ENCODE measurements around the gene MEGF6.

The MEGF6 gene

DNA sequence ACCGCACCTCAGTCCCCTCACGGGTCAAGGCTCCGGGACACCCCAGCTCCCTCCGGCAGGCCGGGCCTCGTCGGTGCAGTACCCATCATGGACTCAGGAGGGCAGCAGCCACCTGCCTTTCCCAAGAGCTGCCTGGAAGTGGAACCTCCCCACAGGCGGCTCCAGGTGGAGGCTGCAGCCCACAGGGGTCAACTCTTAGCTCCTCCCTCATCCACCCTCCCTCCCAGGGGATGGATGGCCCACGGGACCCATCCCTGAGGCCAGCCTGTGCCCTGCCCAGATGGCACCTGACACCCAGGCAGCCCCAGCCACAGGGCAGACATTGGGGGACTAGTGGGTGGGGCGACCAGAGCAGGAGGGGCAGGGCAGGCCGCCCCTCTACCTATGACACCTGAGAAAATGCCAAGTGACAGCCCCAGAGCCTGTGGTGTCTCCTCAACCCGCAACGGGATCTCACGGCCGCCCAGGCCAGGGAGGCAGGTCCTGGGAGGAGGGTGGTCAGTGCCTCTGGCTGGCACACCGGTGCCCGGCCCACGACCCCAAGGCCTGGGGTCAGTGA, 158.0 kb downstream of the MEGF6 start:
- H3K27me3 Mint-ChIP-seq (ENCODE audit: low read depth, poor library complexity), result peaks cover 15% of the 10 kb centered on the region
- no peak overlapping the region for H3K27ac Mint-ChIP-seq

DNA sequence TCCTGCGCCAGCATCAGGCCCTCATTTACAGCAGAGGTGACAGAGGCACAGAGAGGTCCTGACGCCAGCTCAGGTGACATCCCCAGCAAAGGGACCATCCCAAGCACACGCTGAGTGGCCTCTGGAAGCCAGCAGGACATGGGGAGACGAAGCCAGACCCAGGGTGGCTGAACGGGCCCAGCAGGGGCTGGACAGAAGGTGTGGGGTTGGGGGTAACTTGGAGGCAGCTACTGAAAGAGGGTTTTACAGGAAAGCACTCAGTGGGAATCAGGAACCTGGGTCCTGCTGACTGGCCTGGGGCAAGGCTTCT, 158.5 kb downstream of the MEGF6 start:
- Mint-ChIP-seq H3K27ac (no peak overlapping the region), H3K36me3 (ENCODE audit: low read depth) (no peaks in the 10 kb centered on the region), H3K27me3 (ENCODE audit: low read depth, poor library complexity) (peaks cover 15% of the 10 kb centered on the region), H3K4me3 (no peak overlapping the region), H3K4me1 (peaks cover 19% of the 10 kb centered on the region), H3K9me3 (peaks cover 18% of the 10 kb centered on the region)
- DNase-seq, result no peak
- TF ChIP-seq, protein P1, sequence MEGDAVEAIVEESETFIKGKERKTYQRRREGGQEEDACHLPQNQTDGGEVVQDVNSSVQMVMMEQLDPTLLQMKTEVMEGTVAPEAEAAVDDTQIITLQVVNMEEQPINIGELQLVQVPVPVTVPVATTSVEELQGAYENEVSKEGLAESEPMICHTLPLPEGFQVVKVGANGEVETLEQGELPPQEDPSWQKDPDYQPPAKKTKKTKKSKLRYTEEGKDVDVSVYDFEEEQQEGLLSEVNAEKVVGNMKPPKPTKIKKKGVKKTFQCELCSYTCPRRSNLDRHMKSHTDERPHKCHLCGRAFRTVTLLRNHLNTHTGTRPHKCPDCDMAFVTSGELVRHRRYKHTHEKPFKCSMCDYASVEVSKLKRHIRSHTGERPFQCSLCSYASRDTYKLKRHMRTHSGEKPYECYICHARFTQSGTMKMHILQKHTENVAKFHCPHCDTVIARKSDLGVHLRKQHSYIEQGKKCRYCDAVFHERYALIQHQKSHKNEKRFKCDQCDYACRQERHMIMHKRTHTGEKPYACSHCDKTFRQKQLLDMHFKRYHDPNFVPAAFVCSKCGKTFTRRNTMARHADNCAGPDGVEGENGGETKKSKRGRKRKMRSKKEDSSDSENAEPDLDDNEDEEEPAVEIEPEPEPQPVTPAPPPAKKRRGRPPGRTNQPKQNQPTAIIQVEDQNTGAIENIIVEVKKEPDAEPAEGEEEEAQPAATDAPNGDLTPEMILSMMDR (IDR thresholded peaks at IDR 0.05), result no peak

More for the DNA sequence above, 158.0 kb downstream of the MEGF6 start:
- H3K4me1 Mint-ChIP-seq, result peaks cover 23% of the 10 kb centered on the region
- TF ChIP-seq, protein P1 (IDR thresholded peaks at IDR 0.05), result peak; percentile 97
- peak; percentile 91 for DNase-seq
- no peaks in the 10 kb centered on the region for H3K36me3 Mint-ChIP-seq (ENCODE audit: low read depth)
- peak overlapping the region; percentile 34 for H3K4me3 Mint-ChIP-seq
- H3K9me3 Mint-ChIP-seq, result peaks cover 14% of the 10 kb centered on the region

DNA sequence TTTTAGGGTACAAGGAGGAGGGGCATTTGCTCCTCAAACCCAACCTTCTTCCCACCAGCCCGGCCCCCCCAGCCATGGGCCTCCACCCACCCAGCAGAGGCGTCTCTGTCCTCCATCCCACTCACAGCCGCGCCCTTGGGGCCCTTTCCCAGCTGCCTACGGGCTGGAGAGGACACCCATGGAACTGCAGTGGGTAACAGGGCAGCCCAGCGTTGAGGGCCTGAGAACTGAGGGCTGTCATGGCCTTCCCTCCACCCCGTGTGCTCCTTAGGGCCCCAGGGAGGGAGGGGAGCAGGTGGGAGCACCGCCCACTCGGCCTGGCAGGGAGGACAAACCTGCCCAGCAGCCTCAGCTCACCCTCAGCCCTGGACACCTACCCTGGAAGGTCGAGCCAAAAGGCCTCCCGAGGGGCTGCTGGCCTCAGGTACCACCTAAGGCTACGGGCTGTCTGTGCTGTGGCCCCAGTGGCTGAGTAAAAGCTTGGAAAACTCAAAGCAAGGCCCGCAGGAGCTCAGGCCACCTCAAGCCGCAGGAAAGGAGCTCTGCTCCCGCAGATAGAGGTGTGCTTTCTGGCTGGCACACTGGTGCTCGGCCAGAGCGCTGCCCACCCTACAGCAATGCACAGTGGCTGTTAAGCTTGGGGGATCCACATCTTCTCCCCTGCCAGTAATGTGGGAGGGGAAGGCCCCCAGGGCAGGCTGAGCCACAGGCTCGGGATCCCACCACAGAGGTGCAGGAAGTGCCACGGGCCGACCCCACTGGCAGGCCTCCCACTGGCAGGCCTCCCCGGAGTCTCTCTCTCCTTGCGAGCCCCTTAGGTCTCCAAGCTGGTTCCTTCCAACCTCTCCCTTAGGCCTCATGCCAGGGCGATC, 159.1 kb downstream of the MEGF6 start:
- H3K36me3 Mint-ChIP-seq (ENCODE audit: low read depth), result no peaks in the 10 kb centered on the region
- DNase-seq, result no peak
- H3K4me1 Mint-ChIP-seq, result peaks cover 13% of the 10 kb centered on the region
- H3K27ac Mint-ChIP-seq, result no peak overlapping the region
- peaks cover 22% of the 10 kb centered on the region for H3K9me3 Mint-ChIP-seq
- H3K27me3 Mint-ChIP-seq (ENCODE audit: low read depth, poor library complexity), result peaks cover 16% of the 10 kb centered on the region
- TF ChIP-seq, protein P1 (IDR thresholded peaks at IDR 0.05), result no peak
- H3K4me3 Mint-ChIP-seq, result no peak overlapping the region

DNA sequence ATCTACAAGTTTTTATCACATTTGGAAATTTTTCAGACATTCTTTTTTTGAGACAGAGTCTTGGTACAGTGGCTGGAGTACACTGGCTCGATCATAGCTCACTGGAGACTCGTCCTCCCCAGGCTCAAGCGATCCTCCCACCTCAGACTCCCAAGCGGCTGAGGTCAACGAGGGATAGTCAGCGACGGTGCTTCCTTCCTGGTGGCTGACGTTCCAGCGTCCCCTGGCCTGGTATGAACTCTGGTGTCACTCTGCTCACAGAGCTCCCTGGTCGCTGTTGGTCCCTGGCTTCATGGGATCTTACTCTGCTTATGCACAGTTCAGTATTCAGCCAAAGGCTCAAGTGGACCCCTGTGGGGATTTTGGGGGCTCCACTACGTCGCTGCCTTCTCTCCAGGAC, 160.3 kb downstream of the MEGF6 start:
- Mint-ChIP-seq H3K27ac (no peak overlapping the region), H3K27me3 (ENCODE audit: low read depth, poor library complexity) (peaks cover 22% of the 10 kb centered on the region), H3K4me3 (no peak overlapping the region), H3K9me3 (peaks cover 22% of the 10 kb centered on the region), H3K4me1 (peaks cover 9% of the 10 kb centered on the region), H3K36me3 (ENCODE audit: low read depth) (no peaks in the 10 kb centered on the region)
- no peak for DNase-seq
- TF ChIP-seq, protein P1 (IDR thresholded peaks at IDR 0.05), result no peak

DNA sequence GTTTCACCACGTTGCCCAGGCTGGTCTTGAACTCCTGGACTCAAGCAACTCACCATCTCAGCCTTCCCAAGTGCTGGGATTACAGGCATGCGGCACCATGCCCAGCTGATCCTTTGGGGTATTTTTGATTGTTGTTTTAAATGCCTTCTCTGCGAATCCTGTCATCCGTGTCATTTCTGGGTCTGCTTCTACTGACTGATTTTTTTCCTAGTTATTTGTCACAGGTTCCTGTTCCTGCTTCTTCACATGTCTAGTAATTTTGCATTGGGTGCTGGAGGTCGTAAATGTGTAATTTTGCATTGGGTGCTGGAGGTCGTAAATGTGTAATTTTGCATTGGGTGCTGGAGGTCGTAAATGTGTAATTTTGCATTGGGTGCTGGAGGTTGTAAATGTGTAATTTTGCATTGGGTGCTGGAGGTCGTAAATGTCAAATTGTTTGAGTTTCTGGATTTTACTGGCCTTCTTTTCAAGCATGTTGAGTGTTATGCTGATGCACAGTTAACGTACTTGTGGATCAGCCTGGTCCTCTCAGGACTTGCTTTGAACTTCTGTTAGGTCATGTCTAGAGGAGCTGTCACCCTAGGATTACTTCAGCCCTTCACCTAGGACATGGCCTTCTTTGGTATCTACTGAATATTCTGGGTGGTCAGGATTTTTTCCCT, 161.0 kb downstream of the MEGF6 start:
- no peak for DNase-seq
- TF ChIP-seq, protein P1 (IDR thresholded peaks at IDR 0.05), result no peak
- Mint-ChIP-seq H3K4me1 (peaks cover 7% of the 10 kb centered on the region), H3K27ac (no peak overlapping the region), H3K27me3 (ENCODE audit: low read depth, poor library complexity) (peaks cover 22% of the 10 kb centered on the region), H3K4me3 (no peak overlapping the region), H3K36me3 (ENCODE audit: low read depth) (no peaks in the 10 kb centered on the region), H3K9me3 (peaks cover 24% of the 10 kb centered on the region)

All from nephron progenitor cell (in vitro differentiated cells).